Neuron (in vitro differentiated cells): ENCODE results near the gene ARL6.

ENCODE experiments used
- H2AFZ ChIP-seq: one replicate; pipeline ENCODE4 v1.6.1; 2013; ENCODE audit warnings: low read depth, mild to moderate bottlenecking, inconsistent platforms, low read length, moderate library complexity
- H3K27me3 ChIP-seq: one replicate; pipeline ENCODE4 v1.6.1; 2013; ENCODE audit warnings: low read length; ENCODE audit not compliant: insufficient read depth
- H3K36me3 ChIP-seq: one replicate; pipeline ENCODE4 v1.6.1; 2013; ENCODE audit warnings: low read length; ENCODE audit not compliant: insufficient read depth
- H3K4me1 ChIP-seq: one replicate; pipeline ENCODE4 v1.6.1; 2013; ENCODE audit warnings: low read length; ENCODE audit not compliant: insufficient read depth
- H3K4me3 ChIP-seq: 2 replicates; pipeline ENCODE4 v1.5.1; 2013; ENCODE audit warnings: mild to moderate bottlenecking, low read length, moderate library complexity
- H3K9me3 ChIP-seq: one replicate; pipeline ENCODE4 v1.6.1; 2013; ENCODE audit warnings: low read length

Gene ARL6

DNA sequence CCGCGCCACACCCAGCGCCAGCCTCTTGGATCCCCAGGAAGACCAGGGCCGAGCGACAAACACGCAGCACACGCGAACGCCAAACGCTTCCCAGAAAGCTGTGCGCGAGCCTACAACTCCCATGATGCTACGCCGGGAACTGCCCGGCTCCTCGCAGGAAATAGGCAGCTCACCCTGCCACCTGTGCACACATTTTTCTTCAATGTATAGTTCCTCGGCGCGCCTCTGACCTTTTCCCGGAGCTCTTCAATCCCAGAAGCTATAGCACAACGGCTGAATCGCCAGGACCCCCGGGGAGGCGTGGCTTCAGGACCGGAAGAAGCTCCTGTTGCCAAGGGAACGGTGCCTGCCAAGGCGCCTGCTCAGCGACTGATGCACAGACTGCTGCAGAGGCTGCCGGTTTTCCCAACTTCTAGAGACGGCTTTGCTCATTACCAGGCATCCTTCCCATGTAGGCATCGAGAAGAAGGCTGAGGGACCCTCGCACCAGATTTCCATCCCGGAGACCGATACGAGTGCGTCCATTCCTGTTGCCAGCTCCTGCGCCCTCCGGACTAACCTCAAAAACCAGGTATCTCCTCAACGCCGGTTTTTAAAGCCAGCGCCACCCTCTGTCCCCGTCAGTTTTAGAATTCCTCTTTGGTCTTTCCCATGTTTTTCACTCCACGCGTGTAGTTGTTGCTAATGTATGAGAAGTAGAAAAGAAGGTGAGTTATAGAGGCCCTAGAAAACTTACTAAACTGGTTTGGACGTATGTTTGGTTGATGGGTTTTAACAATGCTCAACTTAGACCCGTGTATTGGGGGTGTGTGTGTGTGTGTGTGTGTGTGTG is at the start of gene ARL6:
Gene ARL6 (plus strand): TSS at position 352 of the 832 bp plus-strand sequence. CDS start 3,350 bp downstream, outside the sequence.
- Histone ChIP-seq H3K4me1 (peaks cover 11% of the 10 kb centered on the region), H3K27me3 (no peaks in the 10 kb centered on the region), H3K36me3 (peaks cover 2% of the 10 kb centered on the region), H3K4me3 (peak within 1 kb of the TSS; percentile 93), H2AFZ (peak within 1 kb of the TSS; percentile 93), H3K9me3 (peaks cover under 1% of the 10 kb centered on the region)

DNA sequence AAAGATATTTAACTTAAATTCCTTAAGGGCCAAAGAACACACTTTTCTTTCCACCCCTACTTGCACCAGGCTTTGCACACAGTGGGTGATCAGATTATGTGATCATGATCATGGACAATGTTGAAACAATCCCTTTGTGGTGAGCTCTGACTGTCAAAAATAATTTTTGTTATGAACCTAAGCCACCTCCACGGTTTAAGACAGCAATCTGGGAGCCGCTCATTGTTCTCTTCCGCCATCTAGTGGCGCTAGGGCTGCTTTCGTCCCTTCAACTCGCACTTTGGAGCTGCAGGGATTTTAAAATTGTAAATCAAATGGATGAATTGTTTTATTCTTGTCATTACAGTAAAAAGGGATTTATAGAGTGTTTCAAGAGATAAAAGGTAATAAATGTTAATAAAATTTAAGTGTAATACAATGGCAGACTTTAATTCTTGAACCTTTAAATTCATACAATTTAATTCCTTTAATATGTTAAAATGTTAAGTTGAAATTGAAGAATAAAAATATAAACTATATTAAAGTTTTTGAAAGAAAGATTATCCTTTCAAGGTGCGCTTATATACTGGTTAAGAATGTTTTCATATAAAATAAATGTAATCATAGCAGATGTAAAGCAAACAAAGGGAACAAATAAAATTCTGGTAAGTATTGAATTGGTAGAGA is 45.3 kb upstream of the ARL6 start:
- H3K4me3 ChIP-seq, result no peak overlapping the region
- H3K9me3 ChIP-seq, result no peaks in the 10 kb centered on the region
- H3K36me3 ChIP-seq, result no peaks in the 10 kb centered on the region
- no peaks in the 10 kb centered on the region for H3K4me1 ChIP-seq
- H2AFZ ChIP-seq, result no peak overlapping the region
- no peaks in the 10 kb centered on the region for H3K27me3 ChIP-seq

DNA sequence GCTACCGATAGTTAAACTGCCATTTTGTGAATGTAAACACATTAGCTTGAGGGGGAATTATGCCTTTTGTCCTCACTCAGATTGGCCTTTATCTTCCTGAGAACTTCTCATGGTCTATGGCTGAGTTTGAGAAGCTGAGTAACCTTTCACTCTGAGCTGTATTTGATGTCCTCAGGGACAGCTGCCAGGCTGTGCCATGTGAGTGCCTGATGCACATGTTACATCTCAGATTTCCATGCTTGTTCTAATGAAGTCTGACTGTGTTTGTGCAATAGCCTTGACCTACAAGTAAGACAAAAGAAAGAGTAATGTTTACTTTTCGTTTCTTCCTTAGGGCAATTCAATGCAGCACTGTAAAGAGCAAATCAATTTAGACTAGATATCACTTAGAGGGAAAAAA is 44.1 kb upstream of the ARL6 start:
- no peak overlapping the region for H2AFZ ChIP-seq
- no peaks in the 10 kb centered on the region for H3K36me3 ChIP-seq
- no peaks in the 10 kb centered on the region for H3K4me1 ChIP-seq
- no peaks in the 10 kb centered on the region for H3K9me3 ChIP-seq
- no peak overlapping the region for H3K4me3 ChIP-seq
- H3K27me3 ChIP-seq, result peaks cover 2% of the 10 kb centered on the region

DNA sequence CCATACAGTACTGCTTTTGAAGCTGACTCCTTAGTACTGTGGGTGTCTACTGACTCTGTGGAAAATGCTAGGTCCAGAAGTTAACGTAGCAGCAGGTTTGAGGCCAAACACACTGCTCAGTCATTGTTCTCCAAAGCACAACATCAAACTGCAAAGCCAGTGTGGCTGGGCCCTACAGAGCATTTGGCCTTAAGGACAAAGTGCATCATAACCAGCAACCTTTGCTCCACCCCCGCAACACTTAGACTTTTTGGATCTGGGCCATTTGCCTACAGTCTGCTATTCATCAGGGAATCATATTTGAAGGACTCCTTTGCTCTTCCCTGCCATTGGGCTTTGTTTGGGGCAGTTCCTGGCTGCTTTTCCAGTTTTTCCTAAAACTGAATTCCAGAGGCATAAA is 43.1 kb upstream of the ARL6 start:
- H3K36me3 ChIP-seq, result no peaks in the 10 kb centered on the region
- peaks cover 2% of the 10 kb centered on the region for H3K27me3 ChIP-seq
- H3K4me1 ChIP-seq, result no peaks in the 10 kb centered on the region
- H2AFZ ChIP-seq, result no peak overlapping the region
- no peak overlapping the region for H3K4me3 ChIP-seq
- no peaks in the 10 kb centered on the region for H3K9me3 ChIP-seq

GRCh38 chr3:97736928-97737327 is 27.6 kb upstream of the ARL6 start:
- H3K36me3 ChIP-seq, result no peaks in the 10 kb centered on the region

GRCh38 chr3:97738761-97739160 is 25.8 kb upstream of the ARL6 start:
- Histone ChIP-seq H3K27me3 (no peaks in the 10 kb centered on the region), H3K36me3 (no peaks in the 10 kb centered on the region), H3K9me3 (no peaks in the 10 kb centered on the region), H3K4me1 (no peaks in the 10 kb centered on the region), H3K4me3 (no peak overlapping the region), H2AFZ (no peak overlapping the region)

More at GRCh38 chr3:97736928-97737327, 27.6 kb upstream of the ARL6 start:
- H3K27me3 ChIP-seq, result no peaks in the 10 kb centered on the region
- H3K4me1 ChIP-seq, result no peaks in the 10 kb centered on the region
- H3K9me3 ChIP-seq, result no peaks in the 10 kb centered on the region
- no peak overlapping the region for H3K4me3 ChIP-seq
- H2AFZ ChIP-seq, result no peak overlapping the region

DNA sequence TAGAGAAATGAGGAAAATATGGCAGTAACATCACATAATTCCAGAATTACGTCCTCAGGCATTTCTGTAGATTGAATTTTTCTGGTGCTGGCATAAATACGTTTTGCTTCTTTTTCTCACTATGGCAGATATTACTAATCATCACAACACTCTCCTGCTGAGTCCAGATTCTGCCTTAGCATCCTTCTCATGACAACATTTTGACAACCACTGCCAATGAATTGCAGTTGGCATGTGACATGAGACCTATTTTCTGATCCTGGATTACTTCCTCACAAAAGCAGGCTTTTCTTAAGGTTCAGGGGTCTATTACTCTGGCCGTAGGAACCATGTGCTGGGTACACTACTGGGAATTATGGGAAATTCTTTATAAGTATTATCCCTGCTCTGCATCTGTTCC is 22.5 kb upstream of the ARL6 start:
- H2AFZ ChIP-seq, result no peak overlapping the region

GRCh38 chr3:97744289-97744688 is 20.3 kb upstream of the ARL6 start:
- Histone ChIP-seq H3K4me3 (no peak overlapping the region), H3K9me3 (no peaks in the 10 kb centered on the region), H3K4me1 (peaks cover 4% of the 10 kb centered on the region), H2AFZ (no peak overlapping the region), H3K27me3 (no peaks in the 10 kb centered on the region), H3K36me3 (no peaks in the 10 kb centered on the region)

More for the DNA sequence above, 22.5 kb upstream of the ARL6 start:
- no peaks in the 10 kb centered on the region for H3K4me1 ChIP-seq
- H3K4me3 ChIP-seq, result no peak overlapping the region
- H3K27me3 ChIP-seq, result no peaks in the 10 kb centered on the region
- H3K9me3 ChIP-seq, result no peaks in the 10 kb centered on the region
- no peaks in the 10 kb centered on the region for H3K36me3 ChIP-seq

GRCh38 chr3:97763586-97764406 is 762 bp upstream of the ARL6 start:
- no peaks in the 10 kb centered on the region for H3K27me3 ChIP-seq
- peak overlapping the region; percentile 93 for H3K4me3 ChIP-seq
- peaks cover 11% of the 10 kb centered on the region for H3K4me1 ChIP-seq
- peak overlapping the region; percentile 93 for H2AFZ ChIP-seq
- peaks cover 2% of the 10 kb centered on the region for H3K36me3 ChIP-seq
- no peaks in the 10 kb centered on the region for H3K9me3 ChIP-seq

DNA sequence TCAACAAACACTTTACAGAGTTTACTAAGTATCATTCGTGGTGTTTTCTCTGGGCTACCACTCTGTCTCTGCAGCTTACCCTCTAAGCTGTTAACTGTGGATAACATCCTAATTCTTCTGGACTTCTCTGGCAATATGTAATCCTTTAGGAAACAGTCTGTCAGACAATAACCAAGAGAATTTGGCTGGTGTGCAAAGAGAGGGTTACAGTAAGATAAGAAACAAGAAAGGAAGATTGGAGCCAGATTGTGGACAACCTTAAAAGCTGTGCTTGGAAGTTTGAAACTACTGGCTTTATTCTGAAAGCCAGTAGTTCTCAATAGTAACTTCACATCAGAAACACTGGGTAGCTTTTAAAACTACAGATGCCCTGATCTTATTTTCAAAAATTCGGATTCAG is 778 bp downstream of the ARL6 start:
- no peaks in the 10 kb centered on the region for H3K27me3 ChIP-seq
- peaks cover 11% of the 10 kb centered on the region for H3K4me1 ChIP-seq
- peak overlapping the region; percentile 93 for H3K4me3 ChIP-seq
- peak overlapping the region; percentile 93 for H2AFZ ChIP-seq
- H3K36me3 ChIP-seq, result peaks cover 2% of the 10 kb centered on the region
- H3K9me3 ChIP-seq, result peaks cover 3% of the 10 kb centered on the region

GRCh38 chr3:97772926-97773325 is 8.4 kb downstream of the ARL6 start:
- Histone ChIP-seq H3K4me3 (no peak overlapping the region), H2AFZ (no peak overlapping the region), H3K36me3 (peaks cover 2% of the 10 kb centered on the region), H3K9me3 (peaks cover 6% of the 10 kb centered on the region), H3K27me3 (no peaks in the 10 kb centered on the region), H3K4me1 (no peaks in the 10 kb centered on the region)

- H3K4me3 ChIP-seq, result no peak overlapping the region
- no peaks in the 10 kb centered on the region for H3K4me1 ChIP-seq
- peaks cover 1% of the 10 kb centered on the region for H3K36me3 ChIP-seq
- no peaks in the 10 kb centered on the region for H3K27me3 ChIP-seq
- no peak overlapping the region for H2AFZ ChIP-seq
- H3K9me3 ChIP-seq, result no peaks in the 10 kb centered on the region
These were observed 13.6 kb downstream of the ARL6 start for GRCh38 chr3:97778152-97778551.
